GM12878 (cell line): ENCODE data around the gene ENO2. TPM values are rescaled to one million over a fixed set of nuclear protein-coding genes. Genes with fewer than 3 reads are reported as not detected.

ENCODE experiments used
- ATAC-seq: fragments of 200-7000 bp; cut with Tn5 transposase; 3 replicates; pipeline ENCODE4 v1.9.1; 2020; ENCODE audit warnings: mild to moderate bottlenecking, moderate library complexity
- BruUV-seq: library from RNA; stranded (reverse); fragments of 400-500 nt; replicated peaks from 2 replicates; lab custom pipeline; 2021; lab: Mats Ljungman, UMichigan
- CTCF ChIA-PET: fragments of 300-600 bp; sonication (Branson Sonifier 250); formaldehyde crosslinking; extraction: SDS; loops from one replicate; lab custom pipeline; 2021; ENCODE audit warnings: inconsistent platforms; lab: Yijun Ruan, JAX
- POLR2A ChIA-PET: fragments of 350-600 bp; formaldehyde crosslinking; extraction: SDS; loops from one replicate; lab custom pipeline; 2021; ENCODE audit warnings: inconsistent platforms; lab: Charles Lee
- RAD21 ChIA-PET: fragments of 300-600 bp; sonication (Branson Sonifier 250); formaldehyde crosslinking; loops from one replicate; lab custom pipeline; 2023; ENCODE audit warnings: antibody characterized with exemption; ENCODE audit not compliant: unreplicated experiment; lab: Charles Lee
- SMC1A ChIA-PET: fragments of 300-600 bp; sonication (Branson Sonifier 250); formaldehyde crosslinking; loops from one replicate; lab custom pipeline; 2023; ENCODE audit not compliant: unreplicated experiment, uncharacterized antibody; lab: Charles Lee
- DNase-seq: peaks from one replicate; pipeline ENCODE4 v3.0.0-alpha.2; 2011; ENCODE audit warnings: low read depth, low spot score
- FAIRE-seq: peaks from 3 replicates; lab custom pipeline; 2011; peaks lifted over from hg19 to GRCh38; lab: Jason Lieb, UNC
- H2AFZ ChIP-seq: 2 replicates; pipeline ENCODE4 v1.6.0; 2011; ENCODE audit warnings: low read depth, low read length, control low read depth; ENCODE audit not compliant: control insufficient read depth
- H3K27ac ChIP-seq: 2 replicates; pipeline ENCODE4 v1.5.1; 2011; ENCODE audit warnings: control low read depth; ENCODE audit not compliant: control insufficient read depth, insufficient read depth
- H3K27me3 ChIP-seq, 2 experiments: replicated peaks in 1 of 2; 2 replicates each; pipeline versions ENCODE4 v1.6.0 to v1.6.1; 2011; ENCODE audit warnings: low read length in 1 of 2; ENCODE audit not compliant: control insufficient read depth in 2 of 2, insufficient read depth in 2 of 2
- H3K36me3 ChIP-seq, 2 experiments: 2 replicates each; pipeline ENCODE4 v1.5.1; 2011; ENCODE audit warnings: low read length in 1 of 2; ENCODE audit not compliant: control insufficient read depth in 2 of 2, insufficient read depth in 2 of 2
- H3K4me1 ChIP-seq: 2 replicates; pipeline ENCODE4 v1.6.1; 2011; ENCODE audit warnings: mild to moderate bottlenecking, low read length, moderate library complexity, mixed read lengths; ENCODE audit not compliant: control insufficient read depth, insufficient read depth
- H3K4me2 ChIP-seq: 2 replicates; pipeline ENCODE4 v1.6.0; 2011; ENCODE audit warnings: control low read depth; ENCODE audit not compliant: control insufficient read depth, insufficient read depth
- H3K4me3 ChIP-seq: fragments of 200-600 bp; sonication (generic); 2 replicates; pipeline ENCODE4 v1.5.1; 2016
- H3K79me2 ChIP-seq: 2 replicates; pipeline ENCODE4 v1.6.0; 2011; ENCODE audit warnings: low read length; ENCODE audit not compliant: control insufficient read depth, insufficient read depth
- H3K9ac ChIP-seq: 2 replicates; pipeline ENCODE4 v1.8.0; 2011; ENCODE audit warnings: low read length, control low read depth, mixed read lengths; ENCODE audit not compliant: control insufficient read depth, insufficient read depth
- H3K9me3 ChIP-seq: replicated peaks from 3 replicates; pipeline ENCODE4 v1.5.1; 2011; ENCODE audit warnings: mild to moderate bottlenecking, low read length; ENCODE audit not compliant: control insufficient read depth, insufficient read depth
- H4K20me1 ChIP-seq: 2 replicates; pipeline ENCODE4 v1.6.0; 2011; ENCODE audit not compliant: control insufficient read depth, insufficient read depth
- ASH2L ChIP-seq: fragments of 300-600, 200-600 bp; sonication (generic); IDR thresholded peaks from 2 replicates; pipeline ENCODE4 v1.6.1; 2017; ENCODE audit warnings: low read depth, mild to moderate bottlenecking, borderline replicate concordance
- CEBPB ChIP-seq, 2 experiments: fragments of 150-350 bp in 1 of 2; IDR thresholded peaks; 2 replicates each; pipeline ENCODE4 v1.6.1; 2012 to 2014; ENCODE audit warnings: low read depth in 2 of 2, low read length in 2 of 2, borderline replicate concordance in 1 of 2, inconsistent platforms in 1 of 2
- CHD4 ChIP-seq: fragments of 200-600 bp; sonication (generic); IDR thresholded peaks from 2 replicates; pipeline ENCODE4 v1.6.1; 2016; ENCODE audit warnings: mild to moderate bottlenecking
- YY1 ChIP-seq: IDR thresholded peaks from 2 replicates; pipeline ENCODE4 v1.6.1; 2011; ENCODE audit warnings: low read depth, mild to moderate bottlenecking, low read length
- ZBED1 ChIP-seq: IDR thresholded peaks from 2 replicates; pipeline ENCODE4 v1.6.1; 2016; ENCODE audit warnings: borderline replicate concordance
- WGBS: methylation state at CpG from one replicate; pipeline ENCODE4 v1.1.6; 2016; ENCODE audit warnings: low lambda C conversion rate; ENCODE audit not compliant: insufficient replicate concordance, insufficient coverage; ENCODE audit errors: missing lambda C conversion rate; 5-methylcytosine and 5-hydroxymethylcytosine counted together
- in situ Hi-C: fragments of 300-500 bp; cut with MboI; formaldehyde crosslinking; loops from 9 replicates; pipeline ENCODE4 v1.14.3; 2018; ENCODE audit warnings: mixed read lengths
- intact Hi-C: fragments of 100-400 bp; cut with micrococcal nuclease; formaldehyde crosslinking; loops from one replicate; pipeline ENCODE4 v1.14.2; 2022; ENCODE audit not compliant: unreplicated experiment
- polyA plus RNA-seq, 11 experiments: library from polyadenylated mRNA; depleted of rRNA in 4 of 11; unstranded in 6 of 11; stranded (reverse) in 5 of 11; fragments of >200 nt; fragmentation: Nextera tagmentation in 4 of 11; fragmentation: Illumina TruSeq in 1 of 11; extraction: Ambion mirVana in 4 of 11; extraction: Trizol in 1 of 11; gene quantifications; 1 replicate in 1 of 11; 2 replicates in 10 of 11; pipeline versions ENCODE4 v1.2.1 to v1.2.3, GENCODE V29; 2011 to 2016; ENCODE audit warnings: inconsistent platforms in 2 of 11, missing spikeins in 2 of 11, low read depth in 1 of 11
- total RNA-seq, 4 experiments: library from RNA; depleted of rRNA in 3 of 4; stranded (reverse); fragments of >200 nt in 3 of 4; fragmentation: Illumina TruSeq in 1 of 4; extraction: Trizol in 1 of 4; gene quantifications; 2 replicates each; pipeline versions ENCODE4 v1.2.1 to v1.2.3, GENCODE V29; 2013 to 2021

Gene ENO2
- total and polyA plus RNA-seq, 10 of the 15 experiments (the other 5 are each of a cell fraction or from before 2014, with no cell fraction given) = 24.8 to 196 (median 43.1) TPM

GRCh38 chr12:6963791-6964413 is 49.5 kb downstream of the ENO2 start:
- Histone ChIP-seq H4K20me1 (no peaks in the 10 kb centered on the region), H2AFZ (no peak overlapping the region), H3K9me3 (no peaks in the 10 kb centered on the region), H3K4me3 (no peak overlapping the region), H3K9ac (no peak overlapping the region), H3K79me2 (peaks cover 41% of the 10 kb centered on the region), H3K4me1 (peaks cover 49% of the 10 kb centered on the region), H3K4me2 (no peak overlapping the region), H3K27ac (no peak overlapping the region), H3K27me3 (no peaks in the 10 kb centered on the region), H3K36me3 (peaks cover 36% of the 10 kb centered on the region in 2 experiments)
- ChIA-PET SMC1A (interaction anchor here (0.9 to 13.2 kb wide), 7 partner anchors 10 to 145 kb away, joined by 3 to 395 read pairs (median 3); partner anchors contain the start of genes C12orf57, C1RL, PTPN6 and RNU7-1), RAD21 (interaction anchor here (1.0 to 13.5 kb wide), 6 partner anchors 9 to 149 kb away, joined by 3 to 426 read pairs (median 8); partner anchors contain the start of genes C12orf57, PTPN6, RNU7-1 and USP5), CTCF (interaction anchor here (1.0 to 13.2 kb wide), 14 partner anchors 10 to 149 kb away, joined by 3 to 645 read pairs (median 7); partner anchors contain the start of genes C12orf57, C1R, C1RL and LPCAT3), POLR2A (interaction anchor here (0.6 to 13.5 kb wide), 3 partner anchors 19 to 973 kb away, joined by 5 to 524 read pairs (median 6); partner anchors contain the start of genes C12orf57, PTPN6 and RNU7-1)
- 75% methylated on average over 16 of the region's 17 CpGs for WGBS
- ATAC-seq (no peak), DNase-seq (no peak), FAIRE-seq (no peak)
- no TSS peak for BruUV-seq
- intact Hi-C loops = loop anchor here (5.0 kb wide), 1 partner anchor 148 kb away; no protein-coding TSS in a partner anchor
- TF ChIP-seq ASH2L (no peak), YY1 (peak; percentile 40; the same call in 1 of the 2 replicates), CHD4 (no peak), CEBPB (IDR thresholded peaks at IDR 0.05; ENCODE audit: borderline replicate concordance in 1 of 2, low read depth in 2 of 2, low read length in 2 of 2) (no peak), ZBED1 (no peak)
- in situ Hi-C loops = loop anchor here (5.0 to 25.0 kb wide), 2 partner anchors 148 to 1673 kb away; no protein-coding TSS in a partner anchor
